NB4 (cell line): Measurements from ENCODE around the gene LRRC4C.

Source experiments
- MAX ChIP-seq: IDR thresholded peaks from 2 replicates; pipeline ENCODE4 v1.6.1; 2011; ENCODE audit warnings: low read depth, low read length
- MYC ChIP-seq: IDR thresholded peaks from 2 replicates; pipeline ENCODE4 v1.6.1; 2011; ENCODE audit warnings: low read depth, low read length
- POLR2A ChIP-seq: IDR thresholded peaks from 2 replicates; pipeline ENCODE4 v1.6.1; 2011; ENCODE audit warnings: mild to moderate bottlenecking; ENCODE audit not compliant: insufficient read length; ENCODE audit errors: extremely low read depth
- TF ChIP-seq, protein P1 (sequence below): IDR thresholded peaks from one replicate; pipeline ENCODE4 v1.5.1; 2012; ENCODE audit warnings: low read depth, low read length

DNA sequence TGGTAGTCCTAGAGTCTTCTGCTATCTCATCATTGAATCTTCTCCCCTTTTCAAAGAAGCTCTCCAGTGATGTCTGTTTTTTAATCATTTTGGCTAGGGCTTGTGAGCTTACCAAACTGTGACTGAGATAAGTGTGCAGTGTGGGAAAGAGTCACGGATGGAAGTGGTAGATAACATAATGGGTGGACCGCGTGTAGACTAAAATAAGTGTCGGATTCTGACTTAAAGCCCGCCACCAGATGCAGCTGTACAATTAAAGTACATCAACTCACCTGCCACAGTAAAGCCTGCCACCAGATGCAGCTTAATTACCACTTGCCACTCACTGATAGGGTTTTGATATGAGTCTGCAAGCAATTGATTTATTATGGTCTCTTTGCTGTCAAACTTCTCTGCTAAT lies 581.5 kb downstream of the LRRC4C start:
- TF ChIP-seq, protein P1, sequence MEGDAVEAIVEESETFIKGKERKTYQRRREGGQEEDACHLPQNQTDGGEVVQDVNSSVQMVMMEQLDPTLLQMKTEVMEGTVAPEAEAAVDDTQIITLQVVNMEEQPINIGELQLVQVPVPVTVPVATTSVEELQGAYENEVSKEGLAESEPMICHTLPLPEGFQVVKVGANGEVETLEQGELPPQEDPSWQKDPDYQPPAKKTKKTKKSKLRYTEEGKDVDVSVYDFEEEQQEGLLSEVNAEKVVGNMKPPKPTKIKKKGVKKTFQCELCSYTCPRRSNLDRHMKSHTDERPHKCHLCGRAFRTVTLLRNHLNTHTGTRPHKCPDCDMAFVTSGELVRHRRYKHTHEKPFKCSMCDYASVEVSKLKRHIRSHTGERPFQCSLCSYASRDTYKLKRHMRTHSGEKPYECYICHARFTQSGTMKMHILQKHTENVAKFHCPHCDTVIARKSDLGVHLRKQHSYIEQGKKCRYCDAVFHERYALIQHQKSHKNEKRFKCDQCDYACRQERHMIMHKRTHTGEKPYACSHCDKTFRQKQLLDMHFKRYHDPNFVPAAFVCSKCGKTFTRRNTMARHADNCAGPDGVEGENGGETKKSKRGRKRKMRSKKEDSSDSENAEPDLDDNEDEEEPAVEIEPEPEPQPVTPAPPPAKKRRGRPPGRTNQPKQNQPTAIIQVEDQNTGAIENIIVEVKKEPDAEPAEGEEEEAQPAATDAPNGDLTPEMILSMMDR, result no peak
- TF ChIP-seq POLR2A (no peak), MAX (no peak), MYC (no peak)
